OCI-LY7 (cell line): ENCODE results near the gene EXOC4. TPM values are rescaled to one million over a fixed set of nuclear protein-coding genes. Genes with fewer than 3 reads are reported as not detected.

ENCODE experiments used
- BruUV-seq: library from RNA; stranded (reverse); fragments of 400-500 nt; replicated peaks from 2 replicates; lab custom pipeline; 2021; lab: Mats Ljungman, UMichigan
- CTCF ChIA-PET: fragments of 300-600 bp; sonication (Branson Sonifier 250); formaldehyde crosslinking; loops from one replicate; lab custom pipeline; 2022; ENCODE audit warnings: antibody characterized with exemption; ENCODE audit not compliant: unreplicated experiment; lab: Charles Lee
- POLR2A ChIA-PET: fragments of 300-600 bp; sonication (Branson Sonifier 250); formaldehyde crosslinking; loops from one replicate; lab custom pipeline; 2022; ENCODE audit warnings: antibody characterized with exemption; lab: Charles Lee
- DNase-seq: peaks from one replicate; pipeline ENCODE4 v3.0.0-alpha.2; 2015; ENCODE audit warnings: low spot score
- H2AFZ ChIP-seq: fragments of 200-600 bp; sonication (generic), shearing (Covaris generic); 2 replicates; pipeline ENCODE4 v1.6.1; 2014; ENCODE audit warnings: mild to moderate bottlenecking, antibody characterized with exemption, low read length, moderate library complexity
- H3K27ac ChIP-seq: fragments of 200-600 bp; sonication (generic); 2 replicates; pipeline ENCODE4 v1.5.1; 2014; ENCODE audit warnings: mixed run types, low read depth, mild to moderate bottlenecking, moderate library complexity, low read length, inconsistent platforms; ENCODE audit not compliant: poor library complexity, severe bottlenecking
- H3K36me3 ChIP-seq: fragments of 200-600 bp; sonication (generic); 2 replicates; pipeline ENCODE4 v1.6.1; 2014; ENCODE audit warnings: mild to moderate bottlenecking, antibody characterized with exemption, low read length, moderate library complexity, mixed read lengths; ENCODE audit not compliant: insufficient read depth
- H3K4me1 ChIP-seq: fragments of 200-600 bp; sonication (generic); 2 replicates; pipeline ENCODE4 v1.5.1; 2014; ENCODE audit warnings: mild to moderate bottlenecking, low read length; ENCODE audit not compliant: insufficient read depth, poor library complexity, severe bottlenecking
- H3K4me2 ChIP-seq: fragments of 200-600 bp; sonication (generic); 2 replicates; pipeline ENCODE4 v1.6.1; 2014; ENCODE audit warnings: mild to moderate bottlenecking, low read length
- H3K4me3 ChIP-seq: fragments of 200-600 bp; sonication (generic); 2 replicates; pipeline ENCODE4 v1.5.1; 2014; ENCODE audit warnings: mild to moderate bottlenecking, low read depth, low read length; ENCODE audit not compliant: poor library complexity, severe bottlenecking
- H3K79me2 ChIP-seq: fragments of 200-600 bp; sonication (generic); 2 replicates; pipeline ENCODE4 v1.6.1; 2016; ENCODE audit warnings: low read depth, mild to moderate bottlenecking, low read length, moderate library complexity, mixed read lengths; ENCODE audit not compliant: insufficient read depth
- H3K9me2 ChIP-seq: fragments of 200-600 bp; sonication (generic); 2 replicates; pipeline ENCODE4 v1.6.1; 2016; ENCODE audit warnings: mild to moderate bottlenecking, low read length, mixed read lengths; ENCODE audit not compliant: insufficient read depth
- H3K9me3 ChIP-seq: fragments of 200-600 bp; sonication (generic); 2 replicates; pipeline ENCODE4 v1.6.1; 2014; ENCODE audit warnings: mild to moderate bottlenecking, mixed run types, low read length, mixed read lengths
- H4K20me1 ChIP-seq: fragments of 200-600 bp; sonication (generic); 2 replicates; pipeline ENCODE4 v1.6.1; 2014; ENCODE audit warnings: mild to moderate bottlenecking, antibody characterized with exemption, low read length, moderate library complexity, mixed read lengths; ENCODE audit not compliant: insufficient read depth
- EZH2phosphoT487 ChIP-seq: fragments of 200-600 bp; sonication (generic); IDR thresholded peaks from 2 replicates; pipeline ENCODE4 v1.6.1; 2018; ENCODE audit warnings: low read depth, borderline replicate concordance, mild to moderate bottlenecking, mixed run types, antibody characterized with exemption, low read length, moderate library complexity, mixed read lengths
- intact Hi-C: fragments of 100-400 bp; cut with micrococcal nuclease; formaldehyde crosslinking; loops from one replicate; pipeline ENCODE4 v1.10.0; 2022; ENCODE audit not compliant: unreplicated experiment
- total RNA-seq, 2 experiments: library from RNA; depleted of rRNA in 1 of 2; stranded (reverse); fragments of >200 nt in 1 of 2; shearing (Covaris generic) in 1 of 2; gene quantifications; 2 replicates each; pipeline ENCODE4 v1.2.3, GENCODE V29; 2014 to 2022
- TF ChIP-seq, protein P1 (sequence below): fragments of 200-600 bp; sonication (generic); conservative IDR thresholded peaks from 2 replicates; pipeline ENCODE4 v1.5.1; 2014; ENCODE audit warnings: mild to moderate bottlenecking, antibody characterized with exemption, low read length, moderate library complexity, mixed read lengths

Gene EXOC4
- total RNA-seq, 2 experiments from 2014 or later, result 75.1 to 93.2 TPM

DNA sequence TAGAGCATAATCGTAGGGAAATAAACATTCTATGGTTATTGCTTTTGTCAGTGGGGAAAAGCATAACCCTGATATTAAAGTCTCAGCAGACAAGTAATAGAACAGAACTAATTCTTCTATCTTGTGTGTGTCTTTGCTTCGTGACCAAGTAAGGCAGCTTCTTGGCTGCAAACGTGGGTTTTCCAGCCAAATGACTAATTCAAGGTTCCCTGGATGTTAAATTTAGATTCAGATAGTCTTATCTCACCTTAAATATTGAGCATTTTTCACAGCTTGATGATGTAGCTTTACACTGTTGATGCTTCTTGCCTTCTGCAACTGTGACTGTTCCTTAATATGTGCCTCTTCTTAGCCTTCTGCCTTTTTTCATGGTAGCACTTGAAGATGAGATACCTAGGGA, 113.0 kb downstream of the EXOC4 start:
- H4K20me1 ChIP-seq, result no peaks in the 10 kb centered on the region
- no peaks in the 10 kb centered on the region for H3K9me3 ChIP-seq
- intact Hi-C loops, result no loop called here
- H3K4me3 ChIP-seq, result no peak overlapping the region
- ChIA-PET CTCF (no interaction called here), POLR2A (no interaction called here)
- no peak overlapping the region for H2AFZ ChIP-seq
- no TSS peak for BruUV-seq
- no peak overlapping the region for H3K4me2 ChIP-seq
- H3K4me1 ChIP-seq, result no peaks in the 10 kb centered on the region
- H3K9me2 ChIP-seq, result no peaks in the 10 kb centered on the region
- H3K27ac ChIP-seq, result no peak overlapping the region
- no peaks in the 10 kb centered on the region for H3K79me2 ChIP-seq
- TF ChIP-seq, protein P1, sequence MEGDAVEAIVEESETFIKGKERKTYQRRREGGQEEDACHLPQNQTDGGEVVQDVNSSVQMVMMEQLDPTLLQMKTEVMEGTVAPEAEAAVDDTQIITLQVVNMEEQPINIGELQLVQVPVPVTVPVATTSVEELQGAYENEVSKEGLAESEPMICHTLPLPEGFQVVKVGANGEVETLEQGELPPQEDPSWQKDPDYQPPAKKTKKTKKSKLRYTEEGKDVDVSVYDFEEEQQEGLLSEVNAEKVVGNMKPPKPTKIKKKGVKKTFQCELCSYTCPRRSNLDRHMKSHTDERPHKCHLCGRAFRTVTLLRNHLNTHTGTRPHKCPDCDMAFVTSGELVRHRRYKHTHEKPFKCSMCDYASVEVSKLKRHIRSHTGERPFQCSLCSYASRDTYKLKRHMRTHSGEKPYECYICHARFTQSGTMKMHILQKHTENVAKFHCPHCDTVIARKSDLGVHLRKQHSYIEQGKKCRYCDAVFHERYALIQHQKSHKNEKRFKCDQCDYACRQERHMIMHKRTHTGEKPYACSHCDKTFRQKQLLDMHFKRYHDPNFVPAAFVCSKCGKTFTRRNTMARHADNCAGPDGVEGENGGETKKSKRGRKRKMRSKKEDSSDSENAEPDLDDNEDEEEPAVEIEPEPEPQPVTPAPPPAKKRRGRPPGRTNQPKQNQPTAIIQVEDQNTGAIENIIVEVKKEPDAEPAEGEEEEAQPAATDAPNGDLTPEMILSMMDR, result no peak
- no peak for TF ChIP-seq EZH2phosphoT487
- H3K36me3 ChIP-seq, result no peaks in the 10 kb centered on the region
- DNase-seq, result no peak

DNA sequence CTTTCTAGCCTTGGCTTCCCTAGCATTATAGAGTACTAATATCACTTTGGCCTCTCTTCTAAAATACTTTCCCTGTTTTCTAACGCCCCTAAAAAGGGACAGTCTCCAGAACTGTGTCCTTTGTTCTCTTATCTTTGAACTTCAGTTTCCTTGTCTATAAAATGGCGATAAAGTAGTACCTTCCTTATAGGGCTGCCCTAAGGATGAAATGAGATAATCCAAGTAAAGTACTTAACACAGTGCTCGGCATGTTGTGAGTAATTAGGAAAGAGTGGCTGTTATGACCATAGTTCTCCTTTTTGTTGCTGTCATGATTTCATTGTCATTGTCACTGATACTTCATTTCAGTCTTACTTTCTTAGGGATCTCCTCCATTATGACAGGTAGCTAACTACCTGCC, 114.7 kb downstream of the EXOC4 start:
- no peaks in the 10 kb centered on the region for H3K9me2 ChIP-seq
- no TSS peak for BruUV-seq
- no peaks in the 10 kb centered on the region for H4K20me1 ChIP-seq
- intact Hi-C loops, result no loop called here
- no peaks in the 10 kb centered on the region for H3K4me1 ChIP-seq
- DNase-seq, result no peak
- no peak overlapping the region for H3K4me2 ChIP-seq
- H3K4me3 ChIP-seq, result no peak overlapping the region
- no peak for TF ChIP-seq EZH2phosphoT487
- TF ChIP-seq, protein P1, result no peak
- ChIA-PET CTCF (no interaction called here), POLR2A (no interaction called here)
- H3K9me3 ChIP-seq, result no peaks in the 10 kb centered on the region
- no peaks in the 10 kb centered on the region for H3K36me3 ChIP-seq
- no peaks in the 10 kb centered on the region for H3K79me2 ChIP-seq
- H2AFZ ChIP-seq, result no peak overlapping the region
- no peak overlapping the region for H3K27ac ChIP-seq

DNA sequence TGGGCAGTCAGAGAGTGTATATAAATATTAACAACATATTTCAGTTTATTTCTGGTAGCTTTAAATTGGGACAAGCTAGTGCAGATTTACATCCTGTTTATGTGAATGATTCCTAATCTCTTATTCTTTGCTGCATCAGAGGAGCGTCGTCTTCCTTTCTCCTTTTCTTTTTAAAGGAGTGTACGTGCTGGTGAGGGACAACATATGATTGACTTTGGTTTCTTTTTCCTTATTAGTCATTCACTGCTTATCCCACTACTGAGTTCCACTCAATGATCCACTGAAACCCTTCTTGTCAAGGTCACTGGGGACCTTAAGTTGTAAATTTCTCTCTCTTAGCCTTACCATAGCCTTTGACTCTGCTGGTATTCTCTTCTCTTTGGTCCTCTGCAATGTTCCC, 116.3 kb downstream of the EXOC4 start:
- ChIA-PET POLR2A (interaction anchor here (0.7 kb wide), 1 partner anchor 994 kb away, joined by 4 read pairs; no protein-coding TSS in a partner anchor), CTCF (no interaction called here)
- no peaks in the 10 kb centered on the region for H3K9me3 ChIP-seq
- H3K4me3 ChIP-seq, result no peak overlapping the region
- no peaks in the 10 kb centered on the region for H4K20me1 ChIP-seq
- TF ChIP-seq, protein P1, result no peak
- TF ChIP-seq EZH2phosphoT487, result no peak
- no peaks in the 10 kb centered on the region for H3K79me2 ChIP-seq
- H3K4me1 ChIP-seq, result no peaks in the 10 kb centered on the region
- H3K27ac ChIP-seq, result no peak overlapping the region
- BruUV-seq, result no TSS peak
- DNase-seq, result no peak
- H3K9me2 ChIP-seq, result no peaks in the 10 kb centered on the region
- no peak overlapping the region for H3K4me2 ChIP-seq
- intact Hi-C loops, result no loop called here
- no peaks in the 10 kb centered on the region for H3K36me3 ChIP-seq
- no peak overlapping the region for H2AFZ ChIP-seq
